Measurements from ENCODE around the gene EXOSC9.

EXOSC9 gene

GRCh38 chr4:121785479-121785878 lies 15.6 kb upstream of the EXOSC9 start:
- peak overlapping the region in 5 of 21 experiments; percentile 1 to 32 (median 20) for H3K27ac ChIP-seq
- no peak overlapping the region for H3K4me3 ChIP-seq

GRCh38 chr4:121786221-121786620 lies 14.9 kb upstream of the EXOSC9 start:
- peak overlapping the region in 2 of 21 experiments; percentile 20 to 26 for H3K27ac ChIP-seq
- H3K4me3 ChIP-seq, result no peak overlapping the region

- peak overlapping the region in 1 of 21 experiments; percentile 13 for H3K27ac ChIP-seq
- no peak overlapping the region for H3K4me3 ChIP-seq
Observed at GRCh38 chr4:121788896-121789295, 12.2 kb upstream of the EXOSC9 start.

DNA sequence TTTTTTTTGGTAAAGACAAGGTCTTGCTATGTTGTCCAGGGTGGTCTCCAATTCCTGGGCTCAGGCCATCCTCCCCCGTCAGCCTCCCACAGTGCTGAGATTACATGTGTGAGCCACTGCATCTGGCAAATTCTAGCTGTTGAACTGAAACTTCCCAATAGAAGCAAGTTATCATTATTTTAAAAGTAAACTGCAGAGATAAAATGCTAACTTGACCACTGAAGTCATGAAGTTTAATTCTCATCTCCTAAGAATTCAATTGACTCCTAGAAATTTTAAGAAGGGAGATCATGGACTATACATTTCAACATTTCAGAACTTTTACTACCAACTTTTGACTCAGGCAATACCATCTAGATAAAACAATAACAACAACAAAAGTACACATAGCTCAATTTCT lies 11.7 kb upstream of the EXOSC9 start:
- H3K27ac ChIP-seq, result peak overlapping the region in 1 of 21 experiments; percentile 9
- no peak overlapping the region for H3K4me3 ChIP-seq

- Histone ChIP-seq H3K4me3 (no peak overlapping the region), H3K27ac (peak overlapping the region in 1 of 21 experiments; percentile 21)
Observed at GRCh38 chr4:121789960-121790829, 10.9 kb upstream of the EXOSC9 start.

GRCh38 chr4:121790976-121791375 lies 10.1 kb upstream of the EXOSC9 start:
- Histone ChIP-seq H3K4me3 (no peak overlapping the region), H3K27ac (peak overlapping the region in 1 of 21 experiments; percentile 21)

DNA sequence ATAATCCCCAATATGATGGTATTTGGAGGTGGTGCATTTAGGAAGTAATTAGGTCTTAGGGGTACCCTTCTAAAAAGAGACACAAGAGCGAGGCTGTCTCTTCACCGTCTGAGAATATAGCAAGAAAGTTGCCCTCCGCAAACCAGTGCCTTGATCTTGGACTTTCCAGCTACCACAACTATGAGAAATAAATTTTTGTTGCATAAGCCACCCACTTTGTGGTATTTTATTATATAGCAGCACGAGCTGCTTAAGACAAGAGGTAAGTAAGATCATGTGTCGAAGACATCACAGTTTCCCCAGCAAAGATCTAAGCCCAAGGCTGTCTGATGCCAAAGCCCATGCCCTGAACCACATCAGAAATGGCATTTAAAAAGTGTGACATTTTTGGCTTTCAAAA lies 9.6 kb upstream of the EXOSC9 start:
- H3K27ac ChIP-seq, result peak overlapping the region in 1 of 21 experiments; percentile 21

GRCh38 chr4:121792966-121793365 lies 8.2 kb upstream of the EXOSC9 start:
- H3K27ac ChIP-seq, result no peak overlapping the region
- H3K4me3 ChIP-seq, result no peak overlapping the region

More for the DNA sequence above, 9.6 kb upstream of the EXOSC9 start:
- no peak overlapping the region for H3K4me3 ChIP-seq

DNA sequence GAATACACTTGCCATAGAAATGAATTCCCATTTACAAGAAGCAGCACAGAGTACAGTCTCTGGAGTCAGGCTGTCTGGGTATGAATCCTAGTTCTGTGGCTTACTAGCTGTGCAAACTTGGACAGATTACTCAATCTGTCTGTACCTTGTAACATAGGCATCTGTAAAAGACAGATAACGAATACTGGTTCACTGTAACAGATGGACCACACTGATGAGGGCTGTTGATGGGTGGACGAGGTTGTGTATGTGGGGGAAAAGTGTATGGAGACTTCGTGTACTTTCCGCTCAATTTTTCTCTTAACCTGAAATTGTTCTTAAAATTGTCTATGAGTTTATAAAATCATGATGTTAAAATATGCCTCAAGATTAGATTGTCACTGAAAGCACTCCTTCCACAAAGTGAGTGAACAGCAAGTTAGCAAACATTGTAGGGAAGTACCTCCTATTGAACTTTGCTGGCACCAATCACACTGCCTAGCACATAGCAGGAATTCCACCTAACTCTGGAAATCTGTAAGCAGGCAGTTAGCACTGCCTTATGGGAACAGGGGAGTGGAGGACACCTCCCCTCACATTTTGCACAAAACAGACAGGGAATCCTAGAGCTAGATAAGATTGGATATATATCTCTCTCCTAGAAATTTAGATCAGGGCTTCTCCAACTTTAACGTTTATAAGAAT lies 6.5 kb upstream of the EXOSC9 start:
- H3K4me3 ChIP-seq, result no peak overlapping the region
- no peak overlapping the region for H3K27ac ChIP-seq

GRCh38 chr4:121796283-121796682 lies 4.8 kb upstream of the EXOSC9 start:
- Histone ChIP-seq H3K27ac (no peak overlapping the region), H3K4me3 (no peak overlapping the region)

GRCh38 chr4:121799208-121799823 lies 1.8 kb upstream of the EXOSC9 start:
- Histone ChIP-seq H3K27ac (no peak overlapping the region), H3K4me3 (no peak overlapping the region)

DNA sequence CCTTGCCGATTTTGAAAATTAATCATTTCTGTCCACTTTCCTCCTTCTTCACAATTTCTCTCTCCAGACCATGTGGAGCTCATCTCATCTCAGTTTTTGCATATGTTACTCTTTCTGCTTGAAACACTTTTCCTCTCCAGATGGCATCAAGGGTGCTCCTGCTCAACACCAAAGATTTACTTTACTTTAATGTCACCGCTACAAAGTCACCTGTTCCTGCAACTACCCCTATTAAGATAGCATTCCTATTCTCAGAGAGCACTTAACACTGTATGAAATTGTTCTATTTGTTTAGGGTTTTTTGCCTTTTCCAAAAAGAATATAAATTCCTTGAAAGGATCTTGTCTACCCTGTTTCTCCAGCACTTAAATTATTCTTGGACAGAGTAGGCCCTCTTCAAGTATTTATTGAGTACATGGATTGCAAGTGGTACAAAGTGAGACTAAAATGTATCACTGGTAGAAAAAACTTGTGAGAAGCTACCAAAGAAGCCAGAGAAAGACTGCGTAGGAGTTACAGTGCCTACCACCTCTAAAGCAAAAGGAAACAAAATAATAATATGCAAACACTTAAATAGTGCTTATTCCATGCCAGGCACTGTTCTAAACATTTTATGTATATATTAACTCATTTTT lies 1.1 kb upstream of the EXOSC9 start:
- no peak overlapping the region for H3K4me3 ChIP-seq
- peak overlapping the region in 8 of 21 experiments; percentile 81 to 96 (median 90) for H3K27ac ChIP-seq

GRCh38 chr4:121800638-121800960 lies 524 bp upstream of the EXOSC9 start:
- Histone ChIP-seq H3K4me3 (peak overlapping the region; percentile 59 to 99 (median 83)), H3K27ac (peak overlapping the region; percentile 68 to 96 (median 85))

DNA sequence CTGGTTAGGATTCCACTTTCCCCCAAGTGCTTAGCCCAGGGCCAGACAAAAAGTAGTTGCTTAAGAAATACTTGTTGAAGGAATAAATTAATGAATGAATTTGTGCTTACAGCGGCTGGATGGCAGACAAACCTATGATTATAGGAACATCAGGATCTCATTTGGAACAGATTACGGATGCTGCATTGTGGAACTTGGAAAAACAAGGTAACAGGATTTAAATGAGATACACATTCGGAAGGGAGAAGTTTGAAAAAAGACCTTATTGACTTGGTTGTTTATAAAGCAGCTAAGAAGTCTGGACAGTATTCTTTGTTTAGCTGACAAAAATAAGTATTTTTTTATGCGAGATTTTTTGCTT lies 572 bp downstream of the EXOSC9 start:
- Histone ChIP-seq H3K4me3 (peak overlapping the region; percentile 59 to 99 (median 83)), H3K27ac (peak overlapping the region; percentile 68 to 96 (median 85))

GRCh38 chr4:121806411-121806810 lies 5.3 kb downstream of the EXOSC9 start:
- Histone ChIP-seq H3K27ac (no peak overlapping the region), H3K4me3 (no peak overlapping the region)

GRCh38 chr4:121811122-121811521 lies 10.0 kb downstream of the EXOSC9 start:
- Histone ChIP-seq H3K27ac (no peak overlapping the region), H3K4me3 (no peak overlapping the region)

GRCh38 chr4:121814756-121815155 lies 13.6 kb downstream of the EXOSC9 start:
- Histone ChIP-seq H3K4me3 (no peak overlapping the region), H3K27ac (no peak overlapping the region)

- Histone ChIP-seq H3K4me3 (no peak overlapping the region), H3K27ac (no peak overlapping the region)
Observed at GRCh38 chr4:121817006-121817405, 15.9 kb downstream of the EXOSC9 start.

DNA sequence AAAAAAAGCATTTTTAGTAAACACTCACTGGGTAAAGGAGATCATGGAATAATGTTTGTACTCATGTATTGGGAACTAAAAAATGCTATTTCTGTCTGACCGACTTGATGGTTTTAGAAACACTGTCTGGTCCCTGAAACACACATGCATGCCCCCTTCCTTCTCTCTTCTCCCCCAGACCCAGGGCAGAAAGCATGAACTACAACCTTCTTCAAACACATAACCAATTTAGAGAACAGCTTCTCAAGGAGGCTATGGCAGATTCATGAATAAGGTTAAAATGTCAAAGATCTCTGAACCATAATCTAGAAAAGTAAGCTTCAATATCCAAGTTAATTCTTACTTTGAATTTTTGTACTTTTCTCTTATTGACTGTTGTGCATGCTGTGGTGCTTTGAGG lies 16.6 kb downstream of the EXOSC9 start:
- Histone ChIP-seq H3K4me3 (no peak overlapping the region), H3K27ac (no peak overlapping the region)

GRCh38 chr4:121818215-121818614 lies 17.1 kb downstream of the EXOSC9 start:
- H3K27ac ChIP-seq, result no peak overlapping the region
- H3K4me3 ChIP-seq, result no peak overlapping the region

All from skin epidermis (tissue), 12 donors.